ENCODE measurements around the gene TSFM. TPM values are rescaled to one million over a fixed set of nuclear protein-coding genes. Genes with fewer than 3 reads are reported as not detected.

The TSFM gene
- total and polyA plus RNA-seq, 11 donors = 37.6 to 80.8 (median 45.4) TPM

- Histone ChIP-seq H3K4me3 (no peak overlapping the region), H3K27me3 (no peaks in the 10 kb centered on the region), H3K27ac (peak overlapping the region in 1 of 12 donors; percentile 47), H3K9me3 (no peaks in the 10 kb centered on the region), H3K36me3 (peaks cover 0 to 100% (median 96%) of the 10 kb centered on the region in 9 donors), H3K4me1 (peaks cover 0 to 13% (median 0%) of the 10 kb centered on the region in 12 donors)
- DNase-seq (no peak), ATAC-seq (no peak)
- TF ChIP-seq CTCF (IDR thresholded peaks at IDR 0.05) = no peak
- TF ChIP-seq POLR2A (IDR thresholded peaks at IDR 0.05) = no peak
- intact Hi-C loops (cut with DNase I) = no loop called here
- WGBS, 4 donors = 90 to 93% (median 91%) methylated on average over 6 of the region's 6 CpGs
Measured at GRCh38 chr12:57795354-57795753, 12.8 kb downstream of the TSFM start.

DNA sequence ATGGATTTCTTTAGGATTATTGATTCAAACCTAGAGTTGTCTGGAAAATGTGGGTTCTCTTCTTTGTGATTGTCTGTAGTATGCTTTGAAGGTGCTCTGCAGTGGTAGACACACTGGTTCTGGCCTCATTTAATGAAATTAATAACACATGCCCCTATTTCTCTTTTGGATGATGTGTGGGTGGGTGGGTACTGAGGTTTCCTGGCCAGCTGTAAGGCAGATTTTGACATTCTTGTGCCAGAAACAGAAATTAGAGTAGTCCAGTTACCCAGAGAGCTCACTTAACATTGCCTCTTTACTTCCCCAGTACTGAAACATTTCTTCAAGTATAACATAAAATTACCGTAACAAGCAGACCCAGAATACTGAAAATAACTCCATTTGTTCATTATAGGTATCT is 14.4 kb downstream of the TSFM start:
- DNase-seq (no peak), ATAC-seq (no peak)
- Histone ChIP-seq H3K27ac (peak overlapping the region in 1 of 12 donors; percentile 48), H3K27me3 (no peaks in the 10 kb centered on the region), H3K4me1 (peaks cover 0 to 13% (median 0%) of the 10 kb centered on the region in 12 donors), H3K9me3 (no peaks in the 10 kb centered on the region), H3K4me3 (no peak overlapping the region), H3K36me3 (peaks cover 6 to 100% (median 98%) of the 10 kb centered on the region in 9 donors)
- intact Hi-C loops (cut with DNase I) = no loop called here
- 92 to 100% (median 96%) methylated on average over 1 of the region's 1 CpG for WGBS, 4 donors
- TF ChIP-seq POLR2A (IDR thresholded peaks at IDR 0.05) (no peak), CTCF (IDR thresholded peaks at IDR 0.05) (no peak)

GRCh38 chr12:57797933-57798332 is 15.3 kb downstream of the TSFM start:
- WGBS, 4 donors = 92 to 96% (median 95%) methylated on average over 1 of the region's 1 CpG

DNA sequence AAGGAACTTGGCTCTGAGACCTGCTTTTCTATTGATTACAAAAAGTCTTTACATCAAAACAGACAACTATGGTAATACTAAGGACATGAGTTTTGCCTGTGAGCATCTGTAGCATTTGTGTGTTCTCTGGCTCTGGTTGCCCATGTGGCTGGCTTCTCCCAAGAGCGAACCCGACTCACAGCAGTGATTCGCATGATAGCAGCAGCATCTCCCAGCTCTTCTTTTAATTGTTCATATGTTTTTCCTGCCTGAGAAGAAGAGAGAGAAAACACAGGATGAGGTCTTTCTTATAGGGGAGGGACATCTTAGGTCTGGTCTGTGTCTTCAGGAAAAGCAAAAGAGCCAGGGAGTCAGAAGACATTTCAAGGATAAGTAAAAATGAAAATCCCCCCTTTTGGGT is 18.4 kb downstream of the TSFM start:
- intact Hi-C loops (cut with DNase I) = loop anchor here in 3 of 10 donors (5.0 to 10.0 kb wide), 2 partner anchors 104 to 106 kb away; no protein-coding TSS in a partner anchor
- peaks cover 6 to 97% (median 88%) of the 10 kb centered on the region in 9 donors for H3K36me3 ChIP-seq

More at GRCh38 chr12:57797933-57798332, 15.3 kb downstream of the TSFM start:
- Histone ChIP-seq H3K27me3 (no peaks in the 10 kb centered on the region), H3K27ac (peak overlapping the region in 1 of 12 donors; percentile 48), H3K4me3 (no peak overlapping the region), H3K4me1 (peaks cover 0 to 13% (median 0%) of the 10 kb centered on the region in 12 donors), H3K9me3 (no peaks in the 10 kb centered on the region), H3K36me3 (peaks cover 6 to 100% (median 98%) of the 10 kb centered on the region in 9 donors)
- DNase-seq (no peak), ATAC-seq (no peak)
- TF ChIP-seq POLR2A (IDR thresholded peaks at IDR 0.05) (no peak), CTCF (IDR thresholded peaks at IDR 0.05) (no peak)
- intact Hi-C loops (cut with DNase I) = no loop called here

More for the DNA sequence above, 18.4 kb downstream of the TSFM start:
- DNase-seq = no peak
- Histone ChIP-seq H3K27me3 (no peaks in the 10 kb centered on the region), H3K4me1 (peaks cover 0 to 14% (median 2%) of the 10 kb centered on the region in 12 donors), H3K27ac (no peak overlapping the region), H3K9me3 (no peaks in the 10 kb centered on the region), H3K4me3 (no peak overlapping the region)
- ATAC-seq = no peak
- 91 to 99% (median 96%) methylated on average over 3 of the region's 3 CpGs for WGBS, 4 donors
- TF ChIP-seq POLR2A (IDR thresholded peaks at IDR 0.05) (no peak), CTCF (IDR thresholded peaks at IDR 0.05) (no peak)
